Loucy (cell line): ENCODE measurements around the gene DGKB.

Experiments used
- CTCF ChIP-seq: fragments of 200-600 bp; sonication (generic); conservative IDR thresholded peaks from 2 replicates; pipeline ENCODE4 v1.5.1; 2014; ENCODE audit warnings: mild to moderate bottlenecking, antibody characterized with exemption, low read length
- EZH2phosphoT487 ChIP-seq: fragments of 200-600 bp; IDR thresholded peaks from 2 replicates; pipeline ENCODE4 v1.6.1; 2018; ENCODE audit warnings: antibody characterized with exemption, mild to moderate bottlenecking, moderate library complexity, borderline replicate concordance

- TF ChIP-seq CTCF (no peak), EZH2phosphoT487 (no peak)
Observed at GRCh38 chr7:14891289-14891688, 11.3 kb downstream of the DGKB start.
